ENCODE data around the gene TUNAR.
"Not testable (repeated sequence)": the region's sequence is repeated elsewhere in the genome, so short reads cannot be mapped to it uniquely, and the experiment has no call there.

TUNAR gene

DNA sequence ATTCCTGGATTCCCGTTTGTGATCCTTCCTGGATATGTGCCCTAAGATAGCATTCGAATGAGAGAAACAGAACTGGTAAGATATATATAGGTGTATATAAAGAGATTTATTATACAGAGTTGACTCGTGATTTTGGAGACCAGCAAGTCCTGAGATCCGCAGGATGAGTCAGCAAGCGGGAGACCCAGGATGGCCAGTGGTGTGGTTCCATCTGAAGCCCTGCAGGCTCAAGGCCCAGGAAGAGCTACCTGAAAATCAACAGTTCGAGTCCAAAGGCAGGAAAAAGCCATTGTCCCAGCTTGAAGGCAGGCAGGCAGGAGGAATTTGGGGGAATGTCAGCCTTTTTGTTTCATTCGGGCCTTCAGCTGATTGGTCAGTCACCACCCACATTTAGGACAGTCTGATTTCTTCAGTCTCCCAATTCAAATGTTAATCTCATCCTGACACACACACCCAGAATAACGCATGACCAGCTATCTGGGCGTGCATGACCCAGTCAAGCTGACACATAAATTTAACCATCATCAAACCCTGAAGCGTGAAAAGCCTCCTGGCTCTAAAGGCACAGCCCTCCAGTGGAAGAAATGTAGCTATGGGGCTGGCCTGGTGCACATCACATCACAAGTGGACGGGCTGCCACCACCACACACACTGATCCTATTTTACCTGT is 44.3 kb downstream of the TUNAR start:
- no peak for DNase-seq

DNA sequence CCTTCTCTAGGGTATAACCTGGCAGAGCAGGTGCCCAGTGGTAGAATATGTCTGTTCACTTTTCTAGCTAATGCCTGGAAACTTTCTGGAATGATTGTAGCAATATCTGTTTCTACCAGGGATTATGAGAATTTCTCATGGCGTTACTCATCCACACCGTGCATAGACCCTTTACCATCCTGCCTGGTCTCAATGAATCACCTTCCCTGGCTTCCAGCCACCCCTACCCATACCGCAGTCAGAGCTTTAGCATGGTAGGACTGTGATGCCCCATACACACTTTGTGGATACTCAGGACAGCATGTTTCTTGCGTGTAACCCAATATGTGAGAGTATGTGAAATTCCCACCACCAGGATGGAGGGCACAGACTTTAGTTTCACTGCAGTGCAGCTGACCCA is 45.4 kb downstream of the TUNAR start:
- DNase-seq = no peak

DNA sequence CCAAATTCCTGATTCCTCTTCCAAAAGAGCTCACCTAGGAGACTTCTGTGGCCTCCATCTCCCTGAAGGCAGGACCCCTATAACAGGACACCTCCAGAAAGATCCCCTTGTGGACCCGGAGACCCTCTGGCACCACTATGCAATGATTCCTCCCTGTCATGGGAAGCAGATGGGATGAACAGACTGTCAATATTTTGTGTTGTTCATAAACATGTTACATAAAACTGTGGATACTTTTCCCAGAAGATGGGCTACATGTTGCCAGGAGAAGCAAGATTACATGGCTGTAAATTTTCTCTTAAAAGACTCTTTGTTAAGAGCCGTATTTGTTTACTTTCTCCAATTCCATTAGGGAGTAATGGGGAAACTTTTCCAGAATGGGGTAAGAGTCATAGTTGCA is 52.1 kb downstream of the TUNAR start:
- no peak for DNase-seq

DNA sequence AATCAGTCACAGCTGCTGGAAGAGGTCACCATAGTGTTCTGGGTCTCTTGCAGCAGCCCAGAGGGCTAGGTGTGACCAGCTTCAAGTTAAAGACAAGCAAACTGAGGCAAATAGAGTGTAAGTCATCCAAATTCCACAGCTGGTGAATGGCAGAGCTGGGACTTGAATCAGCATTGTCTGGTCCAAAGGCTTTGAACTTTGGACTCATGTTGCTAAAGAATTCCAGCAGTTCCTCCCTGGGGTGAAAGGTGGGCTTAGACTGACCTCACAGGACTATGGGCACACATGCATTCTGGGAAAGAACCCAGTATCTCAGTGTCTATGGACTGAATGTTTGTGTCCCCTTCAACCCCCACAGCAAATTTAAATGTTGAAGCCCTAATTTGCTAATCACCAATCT is 54.8 kb downstream of the TUNAR start:
- no peak for DNase-seq

DNA sequence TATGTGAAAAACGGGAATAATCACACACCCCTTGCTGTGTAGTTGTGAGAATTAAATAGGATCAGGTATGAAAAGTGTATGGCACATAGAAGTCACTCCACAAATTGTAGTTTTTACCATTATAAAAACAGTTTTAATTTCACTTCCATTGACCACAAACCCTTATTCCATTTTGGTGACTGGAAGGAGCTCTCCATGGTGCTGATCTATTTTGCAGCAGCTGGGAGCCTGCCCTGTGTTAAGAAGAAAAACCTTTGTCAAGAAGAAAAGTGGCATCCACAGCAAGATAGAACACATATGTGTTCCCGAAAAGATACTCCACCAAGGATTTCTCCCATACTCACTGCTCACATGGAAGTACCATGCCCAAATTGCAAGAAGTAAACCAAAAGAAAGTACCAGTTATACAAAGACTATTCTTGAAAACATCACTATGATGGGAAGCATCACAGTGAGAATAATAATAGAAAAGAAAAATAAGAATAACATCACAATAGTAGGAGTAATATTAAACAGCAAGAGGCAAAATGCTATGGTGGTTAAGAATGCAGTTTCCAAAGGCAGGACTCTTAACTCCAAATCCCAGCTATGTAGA is 58.7 kb downstream of the TUNAR start:
- no peak for DNase-seq

DNA sequence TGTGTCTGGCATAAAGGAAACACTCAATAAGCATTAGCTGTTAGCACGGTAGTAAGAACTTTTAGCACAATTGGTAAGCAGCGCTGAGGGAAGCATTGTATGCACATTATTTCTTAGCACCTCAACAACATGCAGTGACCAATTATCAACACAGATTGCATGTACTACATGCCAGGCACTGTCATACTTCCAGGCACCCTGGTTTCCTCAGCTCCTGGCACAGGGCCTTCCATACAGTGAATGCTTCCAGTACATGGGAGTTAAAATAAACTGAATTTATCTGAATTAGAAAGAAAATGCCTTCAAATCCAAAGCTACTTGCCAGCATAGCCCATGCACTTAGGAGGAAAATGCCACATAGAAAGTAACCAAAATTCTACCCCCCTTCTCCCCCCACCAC is 59.4 kb downstream of the TUNAR start:
- DNase-seq = no peak

DNA sequence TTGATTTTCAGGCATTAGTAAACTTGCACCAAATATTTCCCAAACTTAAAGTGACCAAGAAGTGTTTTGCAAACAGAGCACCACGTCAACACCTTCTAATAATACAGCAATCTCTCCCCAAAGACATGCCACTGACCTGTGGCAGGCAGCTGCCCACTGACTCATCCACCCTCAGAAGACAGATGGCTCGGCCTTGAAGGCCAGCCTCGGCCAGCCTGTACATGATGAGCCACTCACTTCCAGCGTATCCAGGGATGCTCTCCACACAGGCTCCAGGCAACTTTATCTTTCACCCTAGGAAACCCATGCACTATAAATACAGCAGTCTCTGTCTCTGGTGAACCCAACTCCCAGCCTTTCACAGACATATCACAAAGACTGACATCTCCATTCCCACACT is 62.7 kb downstream of the TUNAR start:
- DNase-seq = no peak

DNA sequence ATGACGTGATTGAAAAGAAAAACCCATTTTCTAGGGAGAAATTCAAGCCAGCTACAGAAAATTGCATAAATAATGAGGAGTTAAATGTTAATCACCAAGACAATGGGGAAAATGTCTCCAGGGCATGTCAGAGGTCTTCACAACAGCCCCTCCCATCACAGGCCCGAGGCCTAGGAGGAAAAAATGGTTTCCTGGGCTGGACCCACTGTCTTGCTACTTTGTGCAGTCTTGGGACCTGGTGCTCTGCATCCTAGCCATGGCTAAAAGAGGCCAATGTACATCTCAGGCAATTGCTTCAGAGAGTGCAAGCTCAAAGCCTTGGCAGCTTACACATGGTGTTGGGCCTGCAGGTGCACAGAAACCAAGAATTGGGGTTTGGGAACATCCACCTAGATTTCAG is 65.3 kb downstream of the TUNAR start:
- DNase-seq = no peak

DNA sequence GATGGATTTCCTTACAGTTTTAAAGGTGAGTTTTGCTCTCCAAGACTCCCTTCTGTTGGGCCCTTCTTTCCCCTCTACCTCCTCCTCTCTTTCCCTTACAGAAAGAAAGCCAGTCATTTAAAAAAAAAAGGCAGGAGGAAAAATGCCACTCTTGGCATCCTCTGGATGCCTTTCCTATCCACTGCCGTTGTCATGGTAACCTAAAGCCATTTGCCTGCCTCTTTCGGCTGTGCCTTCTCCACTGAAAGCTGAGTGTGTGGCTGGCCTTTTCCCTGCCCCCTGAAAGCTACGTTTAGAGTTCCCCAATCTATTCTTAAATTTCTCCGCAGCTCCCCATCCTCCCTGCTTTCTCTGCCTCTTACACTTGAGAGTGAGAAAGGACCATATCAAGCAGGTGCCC is 67.1 kb downstream of the TUNAR start:
- no peak for DNase-seq

DNA sequence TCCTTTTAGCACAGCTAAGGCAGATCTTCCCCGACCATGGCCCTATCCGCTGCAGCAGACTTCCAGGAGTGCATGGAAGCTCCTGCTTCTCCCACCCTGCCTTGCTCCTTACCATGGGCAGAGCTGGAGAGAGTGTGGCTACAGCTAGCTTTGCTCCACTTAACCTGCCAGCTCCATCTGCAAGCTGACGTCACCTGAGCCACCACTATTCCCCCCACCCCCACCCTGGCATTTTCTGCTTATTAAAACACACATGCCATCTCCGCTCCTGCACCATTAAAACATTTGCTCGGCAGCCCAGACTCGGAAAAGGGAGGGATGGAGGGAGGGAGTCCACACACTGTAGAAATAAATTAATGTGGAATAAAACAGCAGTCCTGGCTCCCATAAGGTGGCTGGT is 67.8 kb downstream of the TUNAR start:
- no peak for DNase-seq

DNA sequence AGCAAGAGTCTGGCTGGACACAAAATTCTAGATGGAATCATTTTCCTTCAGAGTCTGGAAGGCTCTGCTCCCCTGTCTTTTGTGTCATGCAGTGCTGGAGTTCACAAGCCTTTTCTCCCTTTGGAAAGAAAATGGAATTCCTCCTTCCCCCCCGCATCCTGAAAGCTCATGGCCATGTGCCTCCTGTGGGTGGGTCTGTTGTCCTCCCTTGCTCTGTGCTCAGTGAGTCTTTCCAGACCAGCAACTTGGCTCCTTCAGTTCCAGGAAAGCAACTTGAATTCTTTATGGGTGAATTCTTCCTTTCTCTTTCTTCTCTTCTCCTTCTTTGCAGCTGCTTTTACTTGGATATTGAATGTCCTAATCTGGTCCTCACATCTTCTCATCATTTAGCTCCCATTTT is 70.2 kb downstream of the TUNAR start:
- no peak for DNase-seq

DNA sequence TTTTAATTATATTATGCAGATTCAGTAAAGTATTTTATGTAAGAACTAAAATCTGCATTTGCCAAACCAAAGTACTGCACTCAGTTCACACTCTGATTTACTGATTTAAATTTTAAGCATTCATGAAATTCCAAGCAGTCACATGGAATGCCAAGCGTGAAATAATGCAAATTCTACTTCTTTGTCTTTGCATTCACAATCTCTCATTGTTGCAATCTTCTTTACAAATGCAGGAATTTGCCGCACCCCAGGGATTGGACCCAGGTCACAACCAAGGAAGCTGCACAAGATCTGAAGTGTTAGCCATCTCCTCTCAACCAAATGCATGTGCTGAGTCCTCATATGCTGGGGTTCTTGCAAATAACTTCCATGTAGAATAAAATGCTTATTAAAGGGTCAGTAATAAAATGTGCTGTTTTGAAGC is 71.9 kb downstream of the TUNAR start:
- DNase-seq = no peak

DNA sequence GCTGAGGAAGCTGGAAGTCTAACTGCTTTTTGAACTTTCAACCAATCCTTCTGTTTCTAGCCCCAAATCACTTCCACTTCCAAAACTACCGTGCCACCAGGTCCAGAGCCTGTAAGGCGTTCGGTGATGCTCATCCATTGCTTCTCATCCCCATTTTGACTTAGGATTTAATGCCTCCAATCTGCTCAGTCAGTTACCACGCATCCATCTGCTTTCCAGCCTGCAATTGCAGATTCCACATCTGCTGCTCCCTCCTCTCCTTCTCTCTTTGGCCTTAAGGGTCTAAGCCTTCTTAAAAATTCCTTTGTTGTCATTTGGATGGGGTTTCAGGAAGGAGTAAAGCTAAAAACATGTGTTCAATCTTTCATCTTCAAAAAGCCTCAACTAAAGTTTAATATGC is 74.7 kb downstream of the TUNAR start:
- DNase-seq = no peak

DNA sequence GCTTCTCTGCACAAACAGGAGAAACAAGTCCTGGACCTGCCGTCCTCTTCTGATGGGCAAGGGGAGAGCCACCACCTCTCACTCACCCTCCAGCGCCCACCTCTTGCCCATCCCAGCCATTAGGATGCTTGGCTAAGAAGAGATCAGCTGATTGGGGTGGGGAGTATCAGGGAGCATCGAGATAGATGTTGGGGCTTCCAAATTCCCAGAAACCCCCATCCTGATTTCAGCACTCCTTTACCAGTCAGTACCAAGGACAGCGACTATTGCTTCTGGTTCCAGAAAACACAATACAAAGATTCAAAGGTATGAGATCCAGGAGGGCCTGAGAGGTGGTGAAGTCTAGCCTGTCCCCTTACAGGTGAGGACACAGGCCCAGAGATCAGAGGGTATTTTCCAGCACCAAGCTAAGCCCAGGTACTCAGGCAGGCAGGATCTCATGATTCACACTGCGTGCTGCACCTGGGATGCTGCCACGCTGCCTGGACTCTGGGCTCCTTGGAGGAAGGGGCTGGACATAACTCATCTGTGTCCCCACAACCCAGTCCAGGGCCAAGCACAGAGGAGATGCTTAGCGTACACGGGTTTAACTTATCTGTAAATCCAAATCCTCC is 76.6 kb downstream of the TUNAR start:
- no peak for DNase-seq

DNA sequence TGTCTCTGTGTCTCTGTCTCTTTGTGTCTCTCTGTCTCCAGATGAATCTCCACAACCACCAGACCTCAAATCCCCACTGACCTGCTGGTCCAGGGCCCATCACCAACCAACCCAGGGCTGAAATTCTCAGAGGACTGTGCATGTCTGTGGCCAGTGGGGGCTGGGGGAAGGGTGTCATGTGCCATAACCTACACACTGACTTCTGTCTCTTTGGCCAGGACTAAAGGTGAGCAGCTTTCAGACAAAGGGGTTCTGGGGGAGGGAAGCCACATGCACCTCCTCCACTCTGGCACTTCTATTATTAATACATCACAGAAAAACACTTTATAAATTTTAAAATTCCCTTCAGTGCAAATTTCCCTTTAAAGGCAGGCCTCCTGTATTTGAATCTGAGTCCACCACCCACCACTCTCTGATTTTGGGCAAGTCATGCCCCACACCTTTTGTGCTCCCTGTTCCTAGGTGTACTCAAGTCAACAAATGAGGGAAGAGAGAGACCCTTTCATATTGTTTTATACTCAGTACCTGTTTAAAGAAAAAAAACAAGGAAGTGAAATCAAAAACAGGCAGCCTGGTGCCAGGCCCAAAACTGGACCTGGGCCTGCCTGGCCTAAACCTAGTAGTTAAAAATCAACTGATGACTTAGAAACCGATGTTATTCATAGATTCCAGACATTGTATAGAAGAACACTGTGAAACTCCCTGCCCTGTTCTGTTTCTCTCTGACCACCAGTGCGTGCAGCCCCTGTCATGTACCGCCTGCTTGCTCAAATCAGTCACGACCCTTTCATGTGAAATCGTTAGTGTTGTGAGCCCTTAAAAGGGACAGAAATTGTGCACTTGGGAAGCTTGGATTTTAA is 80.2 kb downstream of the TUNAR start:
- DNase-seq = no peak

DNA sequence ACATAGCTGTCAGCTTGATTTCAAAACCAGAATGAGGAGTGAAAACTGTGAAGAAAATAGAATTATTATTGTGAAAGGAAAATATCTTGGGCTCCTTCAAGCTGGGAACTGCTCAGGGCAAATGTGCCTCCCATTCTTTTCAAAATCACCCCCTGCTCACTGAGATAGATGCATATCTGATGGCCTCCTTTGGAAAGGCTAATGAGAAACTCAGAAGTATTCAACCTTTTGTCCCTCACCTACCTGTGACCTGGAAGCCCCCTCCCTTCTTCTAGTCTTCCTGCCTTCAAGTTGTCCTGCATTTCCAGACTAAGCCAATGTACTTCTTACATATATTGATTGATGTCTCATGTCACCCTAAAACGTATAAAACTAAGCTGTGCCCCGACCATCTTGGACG is 81.5 kb downstream of the TUNAR start:
- DNase-seq = no peak

DNA sequence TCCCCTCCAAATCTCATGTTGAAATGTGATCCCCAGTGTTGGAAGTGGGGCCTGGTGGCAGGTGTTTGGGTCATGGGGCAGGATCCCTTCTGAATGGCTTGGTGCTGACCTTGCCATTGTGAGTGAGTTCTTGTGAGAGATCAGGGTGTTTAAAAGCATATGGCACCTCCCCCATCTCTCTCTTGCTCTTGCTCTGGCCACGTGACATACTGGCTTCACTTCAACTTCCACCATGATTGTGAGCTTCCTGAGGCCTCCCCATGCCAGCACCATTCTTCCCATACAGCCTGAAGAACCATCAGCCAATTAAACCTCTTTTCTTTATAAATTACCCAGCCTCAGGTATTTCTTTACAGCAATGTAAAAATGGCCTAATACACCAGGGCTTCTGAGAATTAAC is 82.7 kb downstream of the TUNAR start:
- DNase-seq = no peak

DNA sequence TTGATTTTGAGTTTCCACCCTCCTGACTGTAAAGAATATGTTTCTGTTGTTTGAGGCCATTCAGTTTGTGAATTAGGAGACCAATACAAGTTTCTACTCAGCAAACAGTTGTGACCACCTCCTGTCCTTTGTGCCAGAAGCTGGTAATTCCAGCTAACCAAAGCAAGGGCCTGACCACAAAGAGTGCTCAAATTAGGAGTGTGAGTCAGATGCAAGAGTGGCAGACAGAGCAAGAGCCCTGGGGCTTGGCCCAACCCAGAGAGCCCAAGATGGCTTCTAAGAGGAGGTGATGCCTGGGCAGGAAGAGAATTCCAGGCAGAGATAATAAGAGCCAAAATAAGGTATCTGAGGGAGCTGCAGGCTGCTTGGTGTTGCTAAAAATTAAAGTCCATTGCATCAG is 84.8 kb downstream of the TUNAR start:
- DNase-seq = no peak

DNA sequence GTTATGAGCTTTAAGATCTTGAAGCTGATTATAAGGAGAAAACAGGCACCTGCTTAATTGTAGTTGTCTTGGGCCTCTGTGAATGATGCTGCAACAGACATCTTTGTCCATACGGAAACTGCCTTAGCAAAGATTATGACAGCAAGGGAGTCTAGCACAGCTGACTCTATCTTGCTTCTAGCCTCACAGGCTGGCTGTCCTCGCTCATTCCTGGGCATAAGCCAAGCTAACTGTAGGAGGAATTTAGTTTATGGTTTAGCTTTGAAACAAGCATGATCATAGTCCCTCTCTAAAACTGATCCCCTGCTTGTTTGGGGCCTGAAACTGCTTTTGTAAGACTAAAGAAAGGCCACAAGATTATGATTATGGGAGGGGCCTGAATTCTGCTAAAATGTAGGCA is 88.3 kb downstream of the TUNAR start:
- DNase-seq = no peak

DNA sequence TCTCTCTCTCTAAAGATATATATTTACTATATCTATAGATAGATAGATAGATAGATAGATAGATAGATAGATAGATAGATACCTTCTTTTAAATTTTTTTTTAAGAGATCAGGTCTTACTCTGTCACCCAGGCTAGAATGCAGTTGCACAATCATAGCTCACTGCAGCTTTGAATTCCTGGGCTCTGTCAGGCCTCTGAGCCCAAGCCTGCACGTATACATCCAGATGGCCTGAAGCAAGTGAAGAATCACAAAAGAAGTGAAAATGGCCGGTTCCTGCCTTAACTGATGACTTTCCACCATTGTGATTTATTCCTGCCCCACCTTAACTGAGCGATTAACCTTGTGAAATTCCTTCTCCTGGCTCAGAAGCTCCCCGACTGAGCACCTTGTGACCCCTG is 91.4 kb downstream of the TUNAR start:
- DNase-seq = not testable (repeated sequence)
